ENCODE results near the gene LIPC. TPM values are rescaled to one million over a fixed set of nuclear protein-coding genes. Genes with fewer than 3 reads are reported as not detected.
A peak's percentile ranks its signal among the peaks of the same experiment; 100 is the strongest.

Gene LIPC
- total and polyA plus RNA-seq, 2 donors (not counting 3 experiments of a cell fraction or from before 2014, with no cell fraction given) = not detected

- Histone ChIP-seq H2AFZ (ENCODE audit: low read depth, low read length) (no peak overlapping the region), H3K4me3 (replicated peaks in 1 of 3; ENCODE audit: insufficient read depth in 1 of 3, low read depth in 1 of 3, low read length in 3 of 3) (no peak overlapping the region), H3K27me3 (ENCODE audit: control insufficient read depth in 2 of 2, insufficient read depth in 2 of 2, low read length in 2 of 2) (no peaks in the 10 kb centered on the region), H3K9ac (replicated peaks; ENCODE audit: extremely low read depth, insufficient read depth, low read length) (no peak overlapping the region), H4K20me1 (replicated peaks; ENCODE audit: control insufficient read depth, extremely low read depth, insufficient read depth, low read length) (no peaks in the 10 kb centered on the region), H3K9me1 (replicated peaks; ENCODE audit: control insufficient read depth, extremely low read depth, insufficient read depth, low read length) (no peaks in the 10 kb centered on the region), H3K4me2 (ENCODE audit: insufficient read depth, low read length) (no peak overlapping the region), H3K36me3 (ENCODE audit: control insufficient read depth in 2 of 2, extremely low read depth in 1 of 2, insufficient read depth in 2 of 2, low read length in 2 of 2) (no peaks in the 10 kb centered on the region), H3K27ac (ENCODE audit: insufficient read depth, low read depth, low read length) (no peak overlapping the region), H3K4me1 (ENCODE audit: control insufficient read depth, extremely low read depth, insufficient read depth, low read length) (peaks cover 8% of the 10 kb centered on the region), H3K9me3 (replicated peaks; ENCODE audit: control insufficient read depth, insufficient read depth, low read length) (no peaks in the 10 kb centered on the region), H3K79me2 (ENCODE audit: control insufficient read depth, insufficient read depth, low read length) (no peaks in the 10 kb centered on the region)
- peak; percentile 43 for TF ChIP-seq FOS (IDR thresholded peaks at IDR 0.05; ENCODE audit: borderline replicate concordance, insufficient read depth, low read length)
- peak; percentile 65 for TF ChIP-seq JUN (IDR thresholded peaks at IDR 0.05; ENCODE audit: borderline replicate concordance, insufficient read depth, insufficient read length, low read depth)
- peak; percentile 25 for TF ChIP-seq MAX (IDR thresholded peaks at IDR 0.05; ENCODE audit: insufficient read depth, insufficient read length)
- TF ChIP-seq POLR2A (IDR thresholded peaks at IDR 0.05; ENCODE audit: low read depth, low read length) = no peak
- dilution Hi-C loops (cut with MboI; ENCODE audit: extremely low pct_ligation_motif_present, low sequenced_read_pairs) = no loop called here
- FAIRE-seq (peak; percentile 64), DNase-seq (ENCODE audit: low read depth, low spot score) (peak; percentile 44)
- CTCF ChIA-PET = interaction anchor here (0.5 to 1.3 kb wide), 4 partner anchors 13 to 53 kb away, joined by 3 to 4 read pairs (median 3); no protein-coding TSS in a partner anchor
- BruUV-seq (replicated peaks) = no TSS peak
- intact Hi-C loops (cut with micrococcal nuclease) = no loop called here
- POLR2A ChIA-PET = no interaction called here
Measured at GRCh38 chr15:58510715-58511598, 79.2 kb downstream of the LIPC start.

GRCh38 chr15:58511599-58511987 lies 79.8 kb downstream of the LIPC start:
- no peak overlapping the region for H2AFZ ChIP-seq (ENCODE audit: low read depth, low read length)
- H3K9me1 ChIP-seq (replicated peaks; ENCODE audit: control insufficient read depth, extremely low read depth, insufficient read depth, low read length) = no peaks in the 10 kb centered on the region
- no peaks in the 10 kb centered on the region for H3K9me3 ChIP-seq (replicated peaks; ENCODE audit: control insufficient read depth, insufficient read depth, low read length)
- H4K20me1 ChIP-seq (replicated peaks; ENCODE audit: control insufficient read depth, extremely low read depth, insufficient read depth, low read length) = no peaks in the 10 kb centered on the region
- no peak for FAIRE-seq
- TF ChIP-seq JUN (IDR thresholded peaks at IDR 0.05; ENCODE audit: borderline replicate concordance, insufficient read depth, insufficient read length, low read depth) = no peak
- no peak for TF ChIP-seq POLR2A (IDR thresholded peaks at IDR 0.05; ENCODE audit: low read depth, low read length)
- no peak for TF ChIP-seq CTCF (IDR thresholded peaks at IDR 0.05; ENCODE audit: extremely low read depth in 1 of 2, insufficient read depth in 1 of 2, low read depth in 1 of 2, low read length in 2 of 2)
- TF ChIP-seq MAX (IDR thresholded peaks at IDR 0.05; ENCODE audit: insufficient read depth, insufficient read length) = no peak
- no peak for TF ChIP-seq POLR2AphosphoS5 (IDR thresholded peaks at IDR 0.05; ENCODE audit: insufficient read depth, low read depth, low read length)
- TF ChIP-seq EZH2 (IDR thresholded peaks at IDR 0.05; ENCODE audit: borderline replicate concordance, low read depth, low read length, severe bottlenecking) = no peak
- TF ChIP-seq FOS (IDR thresholded peaks at IDR 0.05; ENCODE audit: borderline replicate concordance, insufficient read depth, low read length) = no peak
- TF ChIP-seq GATA2 (IDR thresholded peaks at IDR 0.05; ENCODE audit: insufficient read depth, insufficient read length, low read depth, low read length) = no peak
- no peak for TF ChIP-seq MYC (IDR thresholded peaks at IDR 0.05; ENCODE audit: low read depth, low read length)
- ChIA-PET POLR2A (no interaction called here), CTCF (interaction anchor here (1.3 kb wide), 1 partner anchor 35 kb away, joined by 4 read pairs; no protein-coding TSS in a partner anchor)
- no peak overlapping the region for H3K27ac ChIP-seq (ENCODE audit: insufficient read depth, low read depth, low read length)
- H3K9ac ChIP-seq (replicated peaks; ENCODE audit: extremely low read depth, insufficient read depth, low read length) = no peak overlapping the region
- dilution Hi-C loops (cut with MboI; ENCODE audit: extremely low pct_ligation_motif_present, low sequenced_read_pairs) = no loop called here
- no peaks in the 10 kb centered on the region for H3K79me2 ChIP-seq (ENCODE audit: control insufficient read depth, insufficient read depth, low read length)
- BruUV-seq (replicated peaks) = no TSS peak
- no peak overlapping the region for H3K4me3 ChIP-seq (replicated peaks in 1 of 3; ENCODE audit: insufficient read depth in 1 of 3, low read depth in 1 of 3, low read length in 3 of 3)
- DNase-seq (ENCODE audit: low read depth, low spot score) = no peak
- intact Hi-C loops (cut with micrococcal nuclease) = no loop called here
- peaks cover 8% of the 10 kb centered on the region for H3K4me1 ChIP-seq (ENCODE audit: control insufficient read depth, extremely low read depth, insufficient read depth, low read length)
- H3K4me2 ChIP-seq (ENCODE audit: insufficient read depth, low read length) = no peak overlapping the region
- no peaks in the 10 kb centered on the region for H3K27me3 ChIP-seq (ENCODE audit: control insufficient read depth in 2 of 2, insufficient read depth in 2 of 2, low read length in 2 of 2)
- H3K36me3 ChIP-seq (ENCODE audit: control insufficient read depth in 2 of 2, extremely low read depth in 1 of 2, insufficient read depth in 2 of 2, low read length in 2 of 2) = no peaks in the 10 kb centered on the region

Data from endothelial cell of umbilical vein (primary cell).